Anterior cingulate cortex (tissue), 58 donors: Measurements from ENCODE around the gene SUCLG2.

Experiments
- DNase-seq, 58 donors: peaks; one replicate each; lab custom pipeline; 2025; lab: John Stamatoyannopoulos, UW

SUCLG2 gene

GRCh38 chr3:67521053-67521646, 133.3 kb downstream of the SUCLG2 start:
- DNase-seq, result no peak

DNA sequence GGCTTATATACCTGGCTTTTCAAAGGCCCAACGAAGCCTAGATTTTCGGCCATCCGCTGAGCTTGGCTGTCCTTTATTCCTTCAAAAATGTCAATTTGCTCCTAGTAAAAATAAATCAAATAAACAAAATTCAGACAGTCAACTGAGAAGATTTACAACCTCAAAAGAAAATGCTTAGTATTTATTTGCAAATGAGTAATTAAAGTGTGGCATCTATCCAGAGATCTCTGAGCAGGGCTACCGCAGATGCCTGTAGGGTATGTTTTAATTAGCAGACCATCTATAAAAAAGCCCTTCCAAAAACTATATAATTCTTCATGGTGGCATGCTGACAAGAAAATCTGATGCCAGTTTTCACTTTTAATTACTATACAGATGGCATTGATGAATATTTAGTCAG, 136.2 kb downstream of the SUCLG2 start:
- no peak for DNase-seq

DNA sequence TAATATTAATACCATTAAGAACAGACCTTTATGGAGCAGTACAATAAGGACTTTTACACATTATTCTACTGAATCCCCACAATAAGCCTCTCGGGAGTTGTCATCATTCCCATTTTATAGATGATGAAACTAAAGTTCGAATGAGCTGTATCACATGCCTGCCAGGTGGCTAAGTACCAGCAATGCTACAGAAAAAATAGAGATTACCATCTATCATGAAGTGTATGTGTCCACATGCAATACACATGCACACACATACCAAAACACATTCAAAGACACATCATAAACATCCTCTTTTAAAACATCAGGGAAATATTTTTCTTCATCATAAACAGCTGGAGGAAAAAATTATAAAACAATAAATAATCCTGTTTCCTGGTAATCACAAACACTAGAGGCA, 136.6 kb downstream of the SUCLG2 start:
- no peak for DNase-seq

- DNase-seq, result no peak
Observed at GRCh38 chr3:67516496-67516895, 137.9 kb downstream of the SUCLG2 start.

DNA sequence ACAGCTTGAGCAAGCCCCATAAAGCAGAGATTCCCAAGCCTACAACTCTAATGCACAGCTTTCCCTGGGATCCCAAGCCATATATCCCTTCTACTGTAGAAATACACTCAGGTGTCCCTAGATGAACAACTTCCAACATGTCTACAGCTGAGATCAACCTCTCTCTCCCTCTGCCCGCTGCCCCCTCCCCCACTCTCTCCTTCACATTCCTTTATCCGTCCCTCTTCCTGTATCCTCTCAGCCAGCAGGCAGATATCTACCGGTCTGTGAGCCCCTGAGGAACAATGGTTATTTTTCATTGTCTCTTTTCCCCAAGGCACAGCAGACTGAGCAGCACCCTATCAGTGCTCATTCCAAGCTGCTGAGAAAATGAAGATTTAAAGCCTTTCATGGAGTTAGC, 138.6 kb downstream of the SUCLG2 start:
- DNase-seq, result no peak

- no peak for DNase-seq
Observed at GRCh38 chr3:67509471-67510075, 144.8 kb downstream of the SUCLG2 start.

- DNase-seq, result no peak
Observed at GRCh38 chr3:67507584-67507983, 146.8 kb downstream of the SUCLG2 start.

- DNase-seq, result no peak
Observed at GRCh38 chr3:67500709-67501108, 153.7 kb downstream of the SUCLG2 start.

- no peak for DNase-seq
Observed at GRCh38 chr3:67497746-67498145, 156.7 kb downstream of the SUCLG2 start.

DNA sequence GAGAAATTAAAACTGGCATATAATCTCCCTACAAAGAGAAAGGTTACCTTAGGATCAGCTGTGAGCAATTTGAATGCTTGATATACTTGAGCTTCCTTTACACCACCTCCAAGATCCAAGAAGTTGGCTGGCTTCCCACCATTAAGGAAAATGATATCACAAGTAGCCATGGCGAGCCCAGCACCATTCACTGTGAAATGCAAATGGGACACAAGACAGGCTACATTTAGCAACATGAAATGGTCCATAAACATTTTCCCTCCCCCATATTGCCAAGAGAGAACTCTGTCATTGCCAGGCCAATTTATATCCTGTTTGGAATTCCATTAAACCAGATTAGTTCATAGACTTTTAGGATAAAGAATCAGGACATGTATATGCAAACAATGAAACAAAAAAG, 158.7 kb downstream of the SUCLG2 start:
- no peak for DNase-seq

DNA sequence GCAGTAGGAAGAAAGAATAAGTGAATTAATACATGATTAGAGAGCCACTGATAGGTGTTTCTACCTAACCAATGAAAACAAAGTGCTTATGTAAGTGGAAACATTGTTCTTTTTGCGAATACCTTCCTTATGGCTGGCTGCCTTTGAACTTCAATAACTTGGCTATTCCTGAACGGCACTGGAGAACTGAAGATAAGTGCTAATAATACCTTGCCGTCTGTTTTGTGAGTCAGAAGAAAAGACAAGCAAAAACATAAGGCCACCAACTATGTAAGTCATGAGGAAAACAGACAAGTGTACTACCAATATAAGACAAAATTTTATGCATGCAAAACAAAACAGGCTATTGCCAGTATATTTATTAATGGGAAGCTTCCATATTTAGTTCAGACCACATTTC, 160.6 kb downstream of the SUCLG2 start:
- DNase-seq, result no peak

- DNase-seq, result no peak
Observed at GRCh38 chr3:67490658-67491057, 163.8 kb downstream of the SUCLG2 start.

DNA sequence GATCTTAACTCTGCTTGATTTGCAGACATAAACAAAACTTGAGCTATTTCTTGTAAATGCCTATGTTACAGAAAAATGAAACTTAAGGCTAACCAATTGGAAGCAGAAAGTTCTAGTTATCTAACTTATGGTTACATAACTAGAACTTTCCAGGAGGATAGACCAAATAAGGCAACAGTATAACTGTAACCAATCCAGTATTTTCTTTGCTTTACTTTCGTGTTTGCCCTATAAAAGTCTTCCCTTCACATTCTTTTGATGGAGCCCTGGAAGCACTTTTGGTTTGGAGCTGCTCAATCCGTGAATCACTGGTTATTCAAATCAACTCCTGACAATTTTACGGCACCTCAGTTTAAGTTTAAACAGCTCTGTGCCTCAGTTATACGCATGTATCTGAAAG, 164.6 kb downstream of the SUCLG2 start:
- no peak for DNase-seq

- no peak for DNase-seq
Observed at GRCh38 chr3:67487564-67488114, 166.8 kb downstream of the SUCLG2 start.

DNA sequence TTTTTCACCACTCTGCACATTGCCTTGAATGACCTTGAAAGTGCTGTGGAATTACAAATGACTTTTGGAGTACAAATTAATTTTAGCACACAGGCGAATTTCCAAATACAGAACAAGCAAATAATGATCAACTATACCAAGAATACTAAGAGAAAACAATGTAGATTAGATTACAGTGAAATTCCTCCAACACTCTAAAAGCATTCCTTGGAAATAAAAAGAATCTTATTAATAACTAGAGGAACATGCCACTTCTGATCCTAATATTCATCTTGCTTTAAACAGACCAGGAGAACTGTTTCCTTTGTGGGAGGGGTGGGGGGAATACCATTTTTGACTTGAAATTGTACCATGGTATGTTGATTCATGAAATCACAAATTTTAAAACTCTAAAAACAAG, 167.5 kb downstream of the SUCLG2 start:
- no peak for DNase-seq

DNA sequence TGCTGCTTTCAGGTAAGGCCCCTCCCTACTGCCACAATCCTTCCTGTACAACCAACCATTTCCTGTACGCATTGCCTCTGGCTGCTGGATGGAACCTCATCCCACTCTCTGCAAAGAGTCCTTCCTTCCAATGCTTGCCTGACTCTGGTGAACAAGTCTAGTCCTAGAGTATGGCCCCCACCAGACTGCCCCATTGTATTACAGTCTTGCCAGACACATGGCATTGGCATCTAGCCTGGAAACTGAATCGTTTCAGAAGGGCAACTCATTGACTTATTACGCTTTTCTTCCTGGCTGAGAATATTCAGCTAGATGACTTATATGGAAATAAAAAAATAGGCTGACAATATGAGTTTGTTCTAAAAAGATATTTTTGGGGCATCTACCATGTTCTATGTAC, 170.3 kb downstream of the SUCLG2 start:
- no peak for DNase-seq

DNA sequence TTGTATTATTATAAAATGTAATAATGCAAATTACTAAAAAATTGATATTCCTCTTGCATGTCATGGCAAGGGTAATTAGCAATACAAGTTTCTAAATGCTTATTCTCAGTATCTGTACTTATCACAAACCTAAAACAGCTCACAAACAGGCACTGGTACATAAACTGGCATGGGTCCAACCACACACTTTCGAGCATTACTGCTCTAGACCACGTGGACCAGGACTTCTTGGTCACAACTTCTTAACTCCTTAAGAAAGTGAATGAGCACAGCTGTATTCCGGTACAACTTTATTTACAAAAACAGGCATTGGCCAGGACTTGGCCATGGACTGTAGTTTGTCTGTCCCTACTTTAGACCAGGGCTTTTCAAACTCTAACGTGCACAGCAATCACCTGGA, 173.3 kb downstream of the SUCLG2 start:
- DNase-seq, result no peak

GRCh38 chr3:67478423-67478822, 176.0 kb downstream of the SUCLG2 start:
- DNase-seq, result no peak

DNA sequence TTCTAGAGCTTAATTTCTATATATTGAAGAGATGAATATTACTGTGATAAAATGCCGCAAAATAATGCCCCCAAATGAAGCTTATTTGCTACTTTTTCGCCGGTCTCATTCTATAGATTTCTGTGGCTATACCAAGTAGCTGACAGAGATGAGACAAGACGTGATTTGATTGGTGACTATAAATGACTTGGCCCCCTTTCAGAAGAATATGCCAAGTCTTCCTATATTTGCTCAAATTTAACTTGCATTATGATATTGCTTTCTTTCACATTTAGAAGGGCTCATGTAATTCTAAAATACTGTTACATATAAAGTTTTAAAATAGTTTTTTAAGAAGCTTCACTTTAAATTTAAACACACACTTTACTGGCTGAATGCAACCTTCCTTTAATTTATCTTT, 180.1 kb downstream of the SUCLG2 start:
- DNase-seq, result no peak

DNA sequence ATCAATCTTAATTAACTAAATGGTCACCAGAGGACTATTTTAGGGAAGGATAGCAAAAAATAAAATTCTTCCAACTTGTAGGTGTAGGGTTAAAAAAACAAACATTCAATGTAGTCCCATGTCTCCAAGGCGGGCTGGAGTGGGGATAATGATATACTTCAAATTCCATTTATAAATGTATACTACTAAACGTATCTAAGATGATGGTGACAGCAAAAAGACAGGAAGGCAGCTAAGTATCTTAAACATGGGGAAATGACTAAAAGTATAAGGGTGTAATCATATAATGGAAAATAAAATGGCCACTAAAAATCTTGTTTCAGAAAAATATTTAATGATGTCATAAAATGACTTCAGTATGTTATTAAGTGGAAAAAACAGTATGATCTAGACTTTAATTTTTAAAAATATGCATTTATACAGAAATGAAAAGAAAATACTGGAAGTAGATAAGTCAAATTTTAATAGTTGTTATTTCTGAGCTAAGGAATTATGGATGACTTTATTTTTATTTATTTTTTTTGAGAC, 181.7 kb downstream of the SUCLG2 start:
- DNase-seq, result no peak

DNA sequence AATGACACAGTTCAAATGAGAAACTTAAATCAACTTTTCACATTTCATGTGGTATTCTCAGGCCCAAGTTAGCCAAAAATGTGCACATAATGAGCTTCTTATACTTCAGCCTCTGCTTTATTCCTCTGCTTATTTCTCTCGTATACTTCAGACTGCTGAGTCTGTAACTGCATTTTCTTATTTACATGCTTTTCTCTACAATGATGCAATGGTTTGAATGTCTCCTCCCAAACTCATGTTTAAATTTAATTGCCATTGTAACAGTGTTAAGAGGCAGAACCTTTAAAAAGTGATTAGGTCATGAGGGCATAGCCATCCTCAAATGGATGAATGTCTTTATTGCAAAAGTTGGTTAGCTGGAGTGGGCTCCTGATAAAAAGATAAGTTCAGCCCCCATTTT, 184.2 kb downstream of the SUCLG2 start:
- DNase-seq, result no peak

GRCh38 chr3:67468511-67468910, 185.9 kb downstream of the SUCLG2 start:
- no peak for DNase-seq
